Naive B cell (primary cell): ENCODE results near the gene CES3. TPM values are rescaled to one million over a fixed set of nuclear protein-coding genes. Genes with fewer than 3 reads are reported as not detected.
"Not testable (repeated sequence)": the region's sequence is repeated elsewhere in the genome, so short reads cannot be mapped to it uniquely, and the experiment has no call there.

ENCODE experiments used
- ATAC-seq, 2 donors: fragments of 150-1000 bp; cut with Tn5 transposase; 2 replicates each; pipeline ENCODE4 v1.10.0; 2021; ENCODE audit warnings: low read depth in 2 of 2, mild to moderate bottlenecking in 2 of 2, moderate library complexity in 2 of 2
- DNase-seq: peaks from one replicate; pipeline ENCODE4 v3.0.0; 2022
- H3K27ac Mint-ChIP-seq, 6 donors: one replicate each; pipeline ENCODE4 v1.8.0; 2020 to 2022; ENCODE audit warnings: mild to moderate bottlenecking in 6 of 6, mixed read lengths in 6 of 6, moderate library complexity in 5 of 6, inconsistent platforms in 2 of 6
- H3K27me3 Mint-ChIP-seq, 3 donors: one replicate each; pipeline ENCODE4 v1.8.0; 2021 to 2022; ENCODE audit warnings: mixed read lengths in 3 of 3, mild to moderate bottlenecking in 1 of 3
- H3K36me3 Mint-ChIP-seq, 2 donors: one replicate each; pipeline ENCODE4 v1.8.0; 2020 to 2022; ENCODE audit warnings: mixed read lengths in 2 of 2, inconsistent platforms in 1 of 2, mild to moderate bottlenecking in 1 of 2
- H3K4me1 Mint-ChIP-seq, 3 donors: one replicate each; pipeline ENCODE4 v1.8.0; 2020 to 2022; ENCODE audit warnings: mixed read lengths in 3 of 3, inconsistent platforms in 1 of 3, mild to moderate bottlenecking in 1 of 3, moderate library complexity in 1 of 3
- H3K4me3 Mint-ChIP-seq, 8 donors: one replicate each; pipeline ENCODE4 v1.8.0; 2020 to 2022; ENCODE audit warnings: mild to moderate bottlenecking in 8 of 8, mixed read lengths in 8 of 8, moderate library complexity in 8 of 8, inconsistent platforms in 2 of 8
- H3K9me3 Mint-ChIP-seq, 7 donors: one replicate each; pipeline ENCODE4 v1.8.0; 2020 to 2022; ENCODE audit warnings: mixed read lengths in 7 of 7, mild to moderate bottlenecking in 5 of 7, inconsistent platforms in 2 of 7, moderate library complexity in 1 of 7
- polyA plus RNA-seq, 6 donors: library from polyadenylated mRNA; unstranded; fragments of 300-500 nt; fragmentation: Illumina TruSeq; gene quantifications; one replicate each; pipeline ENCODE4 v1.2.3, GENCODE V29; 2021; ENCODE audit warnings: low read depth in 6 of 6

CES3 gene
- polyA plus RNA-seq, 6 donors from 2014 or later: 0.66 TPM; not detected in 5

- H3K4me1 Mint-ChIP-seq: peaks cover 10 to 13% (median 11%) of the 10 kb centered on the region in 3 donors
- no peak overlapping the region for H3K27ac Mint-ChIP-seq
- DNase-seq: no peak
- H3K9me3 Mint-ChIP-seq: peaks cover 0 to 6% (median 0%) of the 10 kb centered on the region in 7 donors
- peaks cover 0 to 7% of the 10 kb centered on the region in 2 donors for H3K36me3 Mint-ChIP-seq
- ATAC-seq: no peak
- H3K27me3 Mint-ChIP-seq: peaks cover 40 to 60% (median 51%) of the 10 kb centered on the region in 3 donors
- H3K4me3 Mint-ChIP-seq: no peak overlapping the region
Observed at GRCh38 chr16:66952430-66953110, 8.5 kb upstream of the CES3 start.

- Mint-ChIP-seq H3K4me1 (peaks cover under 1 to 8% (median 4%) of the 10 kb centered on the region in 3 donors), H3K27me3 (peaks cover 33 to 56% (median 55%) of the 10 kb centered on the region in 3 donors), H3K9me3 (peaks cover 0 to 6% (median 0%) of the 10 kb centered on the region in 7 donors), H3K36me3 (peaks cover 0 to 7% of the 10 kb centered on the region in 2 donors), H3K27ac (no peak overlapping the region), H3K4me3 (no peak overlapping the region)
- DNase-seq: no peak
- no peak for ATAC-seq
Observed at GRCh38 chr16:66953462-66954096, 7.5 kb upstream of the CES3 start.

- peaks cover 0 to 11% (median 4%) of the 10 kb centered on the region in 3 donors for H3K4me1 Mint-ChIP-seq
- ATAC-seq (peak; percentile 74 to 90), DNase-seq (peak; percentile 64)
- peaks cover 0 to 7% of the 10 kb centered on the region in 2 donors for H3K36me3 Mint-ChIP-seq
- peaks cover 0 to 6% (median 0%) of the 10 kb centered on the region in 7 donors for H3K9me3 Mint-ChIP-seq
- peaks cover 37 to 53% (median 52%) of the 10 kb centered on the region in 3 donors for H3K27me3 Mint-ChIP-seq
- H3K27ac Mint-ChIP-seq: no peak overlapping the region
- no peak overlapping the region for H3K4me3 Mint-ChIP-seq
Observed at GRCh38 chr16:66954097-66954659, 6.9 kb upstream of the CES3 start.

GRCh38 chr16:66955363-66956153 lies 5.5 kb upstream of the CES3 start:
- not testable (repeated sequence) for H3K4me3 Mint-ChIP-seq, DNase-seq, H3K9me3 Mint-ChIP-seq, ATAC-seq, H3K36me3 Mint-ChIP-seq
- peaks cover 30 to 56% (median 48%) of the 10 kb centered on the region in 3 donors for H3K27me3 Mint-ChIP-seq
- peaks cover 0 to 11% (median 4%) of the 10 kb centered on the region in 3 donors for H3K4me1 Mint-ChIP-seq
- H3K27ac Mint-ChIP-seq: peak overlapping the region in 1 of 6 donors; percentile 76

- not testable (repeated sequence) for DNase-seq, H3K4me3 Mint-ChIP-seq, H3K36me3 Mint-ChIP-seq, H3K9me3 Mint-ChIP-seq, H3K27ac Mint-ChIP-seq, ATAC-seq
- peaks cover 3 to 15% (median 9%) of the 10 kb centered on the region in 3 donors for H3K4me1 Mint-ChIP-seq
- H3K27me3 Mint-ChIP-seq: peaks cover 27 to 54% (median 43%) of the 10 kb centered on the region in 3 donors
Observed at GRCh38 chr16:66956154-66956457, 5.0 kb upstream of the CES3 start.

GRCh38 chr16:66958857-66959703 lies 2.0 kb upstream of the CES3 start:
- ATAC-seq (no peak), DNase-seq (no peak)
- H3K4me3 Mint-ChIP-seq: no peak overlapping the region
- H3K27me3 Mint-ChIP-seq: peaks cover 9 to 30% (median 20%) of the 10 kb centered on the region in 3 donors
- H3K27ac Mint-ChIP-seq: no peak overlapping the region
- no peaks in the 10 kb centered on the region for H3K36me3 Mint-ChIP-seq
- peaks cover 13 to 27% (median 18%) of the 10 kb centered on the region in 3 donors for H3K4me1 Mint-ChIP-seq
- no peaks in the 10 kb centered on the region for H3K9me3 Mint-ChIP-seq

GRCh38 chr16:66959704-66960161 lies 1.3 kb upstream of the CES3 start:
- Mint-ChIP-seq H3K27ac (no peak overlapping the region), H3K9me3 (no peaks in the 10 kb centered on the region), H3K27me3 (peaks cover 8 to 32% (median 21%) of the 10 kb centered on the region in 3 donors), H3K36me3 (no peaks in the 10 kb centered on the region), H3K4me3 (no peak overlapping the region), H3K4me1 (peaks cover 13 to 27% (median 17%) of the 10 kb centered on the region in 3 donors)
- ATAC-seq (no peak), DNase-seq (no peak)

- no peak for DNase-seq
- Mint-ChIP-seq H3K9me3 (no peaks in the 10 kb centered on the region), H3K36me3 (no peaks in the 10 kb centered on the region), H3K27me3 (peaks cover 8 to 37% (median 26%) of the 10 kb centered on the region in 3 donors), H3K4me1 (peaks cover 13 to 27% (median 17%) of the 10 kb centered on the region in 3 donors), H3K4me3 (no peak overlapping the region), H3K27ac (no peak overlapping the region)
- ATAC-seq: no peak
Observed at GRCh38 chr16:66960270-66960669, 796 bp upstream of the CES3 start.

GRCh38 chr16:66961914-66962313 lies 848 bp downstream of the CES3 start:
- Mint-ChIP-seq H3K4me3 (peak overlapping the region in 7 of 8 donors; percentile 31 to 75 (median 56)), H3K27me3 (peaks cover 8 to 40% (median 32%) of the 10 kb centered on the region in 3 donors), H3K4me1 (peaks cover 13 to 27% (median 17%) of the 10 kb centered on the region in 3 donors), H3K9me3 (no peaks in the 10 kb centered on the region), H3K27ac (peak overlapping the region in 2 of 6 donors; percentile 88 to 92), H3K36me3 (no peaks in the 10 kb centered on the region)
- ATAC-seq (peak; percentile 51 to 57), DNase-seq (no peak)

GRCh38 chr16:66964049-66964448 lies 3.0 kb downstream of the CES3 start:
- H3K4me1 Mint-ChIP-seq: peaks cover 10 to 23% (median 13%) of the 10 kb centered on the region in 3 donors
- peaks cover 10 to 31% (median 29%) of the 10 kb centered on the region in 3 donors for H3K27me3 Mint-ChIP-seq
- no peak overlapping the region for H3K4me3 Mint-ChIP-seq
- ATAC-seq (no peak), DNase-seq (no peak)
- H3K36me3 Mint-ChIP-seq: no peaks in the 10 kb centered on the region
- no peaks in the 10 kb centered on the region for H3K9me3 Mint-ChIP-seq
- peak overlapping the region in 1 of 6 donors; percentile 57 for H3K27ac Mint-ChIP-seq

- Mint-ChIP-seq H3K4me1 (no peaks in the 10 kb centered on the region), H3K36me3 (no peaks in the 10 kb centered on the region), H3K27ac (no peak overlapping the region), H3K4me3 (peak overlapping the region in 1 of 8 donors; percentile 80), H3K9me3 (no peaks in the 10 kb centered on the region), H3K27me3 (peaks cover 6 to 27% (median 12%) of the 10 kb centered on the region in 3 donors)
- ATAC-seq: no peak
- DNase-seq: no peak
Observed at GRCh38 chr16:66968847-66969246, 7.8 kb downstream of the CES3 start.
